Measurements from ENCODE around the gene AKR1A1.
A peak's percentile ranks its signal among the peaks of the same experiment; 100 is the strongest.

The AKR1A1 gene

DNA sequence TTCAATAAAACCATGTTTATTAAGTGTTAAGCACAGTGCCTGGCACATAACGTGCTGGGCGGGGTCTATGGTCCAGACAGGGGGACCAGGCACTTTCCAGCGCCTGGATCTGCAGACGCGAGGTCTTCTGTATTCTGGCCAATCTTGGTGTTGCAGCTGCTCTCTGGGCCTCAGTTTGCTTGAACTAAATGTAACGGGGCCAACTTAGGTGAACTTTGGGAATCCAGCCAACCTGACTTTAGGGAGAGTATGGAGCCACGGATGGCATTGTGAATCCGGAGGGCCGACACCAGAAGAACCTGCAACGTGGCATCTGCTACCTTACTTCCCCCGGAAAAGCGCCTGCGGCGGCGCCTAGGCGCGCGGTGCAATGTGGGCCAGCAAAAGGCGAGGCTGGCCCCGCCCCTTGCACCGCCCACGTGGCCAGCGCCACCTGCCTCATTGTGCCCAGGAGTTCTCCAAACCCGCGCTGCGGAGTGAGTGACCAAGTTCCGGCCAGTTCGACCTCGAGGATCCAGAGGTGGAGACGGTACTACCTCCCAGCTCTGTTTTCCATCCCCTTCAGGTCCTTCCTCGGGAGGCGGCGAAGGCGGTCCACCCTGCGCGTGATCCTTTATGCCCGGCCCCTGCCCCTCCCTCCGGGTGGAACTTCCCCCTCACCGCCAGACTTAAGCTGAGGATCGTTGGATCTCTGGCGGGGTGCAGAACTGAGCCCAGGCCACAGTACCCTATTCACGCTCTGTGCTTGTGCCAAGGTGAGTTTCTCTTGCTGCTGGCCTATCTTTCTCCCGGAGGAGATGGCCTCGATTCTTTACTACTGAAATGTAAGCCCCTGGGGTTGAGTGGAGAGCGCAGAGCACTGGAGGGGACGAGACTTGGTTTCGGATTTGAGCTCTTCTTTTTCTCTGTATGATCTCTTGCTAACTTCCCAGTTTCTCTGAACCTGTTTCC lies at the start of gene AKR1A1:
TSS of gene AKR1A1 (plus strand) at position 426 of the 951 bp plus-strand sequence. CDS start 10,969 bp downstream, outside the sequence.
- Histone ChIP-seq H3K4me3 (ENCODE audit: low read length) (peak within 1 kb of the TSS; percentile 92), H3K9me3 (ENCODE audit: control insufficient read depth, low read length) (no peaks in the 10 kb centered on the region), H3K4me1 (ENCODE audit: control insufficient read depth, insufficient read depth, low read length) (peaks cover 8% of the 10 kb centered on the region), H3K27me3 (replicated peaks; ENCODE audit: control insufficient read depth, insufficient read depth, low read length) (no peaks in the 10 kb centered on the region), H3K9ac (ENCODE audit: low read length) (peak within 1 kb of the TSS; percentile 92), H3K36me3 (ENCODE audit: control insufficient read depth, insufficient read depth, low read length, severe bottlenecking) (no peaks in the 10 kb centered on the region)
- peak; percentile 92 for DNase-seq (ENCODE audit: low read depth)

DNA sequence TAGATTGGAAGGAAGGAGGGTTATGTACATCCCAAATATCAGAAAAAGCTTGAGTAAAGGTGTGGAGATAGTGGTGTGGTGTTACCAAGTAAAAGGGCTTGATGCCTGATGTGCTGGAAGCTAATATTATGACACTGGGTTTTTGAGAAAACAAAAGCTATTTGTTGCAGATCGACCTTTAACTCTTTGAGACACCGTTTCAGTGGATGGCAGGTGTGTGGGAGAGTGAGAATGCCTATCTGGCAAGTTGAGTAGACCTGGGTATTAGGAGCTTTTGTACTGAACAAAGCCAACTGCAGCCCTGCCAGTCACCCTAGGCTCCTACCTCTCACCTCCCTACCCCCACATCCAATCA lies 49.1 kb upstream of the AKR1A1 start:
- DNase-seq (ENCODE audit: low read depth) = no peak
- no peak overlapping the region for H3K4me3 ChIP-seq (ENCODE audit: low read length)
- no peaks in the 10 kb centered on the region for H3K36me3 ChIP-seq (ENCODE audit: control insufficient read depth, insufficient read depth, low read length, severe bottlenecking)
- H3K27me3 ChIP-seq (replicated peaks; ENCODE audit: control insufficient read depth, insufficient read depth, low read length) = no peaks in the 10 kb centered on the region
- no peak overlapping the region for H3K9ac ChIP-seq (ENCODE audit: low read length)
- peaks cover 10% of the 10 kb centered on the region for H3K4me1 ChIP-seq (ENCODE audit: control insufficient read depth, insufficient read depth, low read length)
- no peaks in the 10 kb centered on the region for H3K9me3 ChIP-seq (ENCODE audit: control insufficient read depth, low read length)

DNA sequence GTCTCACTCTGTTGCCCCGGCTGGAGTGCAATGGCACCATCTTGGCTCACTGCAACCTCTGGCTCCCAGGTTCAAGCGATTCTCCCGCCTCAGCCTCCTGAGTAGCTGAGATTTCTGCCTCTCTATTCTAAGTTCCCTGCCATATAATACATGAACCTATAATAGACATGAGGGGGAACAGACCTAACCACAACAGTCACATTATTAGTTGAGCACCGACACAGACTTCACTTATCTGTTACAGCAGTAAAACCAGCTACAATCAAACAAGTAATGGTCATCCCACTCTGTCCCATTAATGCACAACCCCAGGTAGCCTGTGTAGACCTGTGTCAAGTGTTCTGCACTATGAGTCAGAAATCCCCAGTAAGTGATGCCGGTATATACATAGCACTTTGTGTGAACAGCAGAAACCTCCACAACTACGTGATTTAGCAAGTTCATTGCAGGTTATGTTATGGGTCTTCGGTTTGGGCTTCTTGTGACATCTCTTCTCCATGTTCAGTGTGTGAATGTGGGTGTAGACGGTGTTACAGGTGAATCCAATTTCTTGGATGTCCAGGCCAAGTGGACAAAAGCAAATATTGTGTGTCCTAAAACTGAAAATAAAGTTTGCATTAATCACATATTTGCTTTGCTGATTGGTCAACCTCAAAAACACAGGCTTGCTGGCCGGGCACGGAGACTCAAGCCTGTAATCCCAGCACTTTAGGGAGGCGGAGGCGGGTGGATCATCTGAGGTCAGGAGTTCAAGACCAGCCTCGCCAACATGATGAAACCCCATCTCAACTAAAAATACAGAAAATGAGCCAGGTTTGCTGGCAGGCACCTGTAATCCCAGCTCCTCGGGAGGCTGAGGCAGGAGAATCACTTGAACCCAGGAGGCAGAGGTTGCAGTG lies 46.9 kb upstream of the AKR1A1 start:
- Histone ChIP-seq H3K27me3 (replicated peaks; ENCODE audit: control insufficient read depth, insufficient read depth, low read length) (no peaks in the 10 kb centered on the region), H3K9ac (ENCODE audit: low read length) (no peak overlapping the region), H3K4me3 (ENCODE audit: low read length) (no peak overlapping the region), H3K36me3 (ENCODE audit: control insufficient read depth, insufficient read depth, low read length, severe bottlenecking) (peaks cover 10% of the 10 kb centered on the region), H3K4me1 (ENCODE audit: control insufficient read depth, insufficient read depth, low read length) (peaks cover 10% of the 10 kb centered on the region), H3K9me3 (ENCODE audit: control insufficient read depth, low read length) (no peaks in the 10 kb centered on the region)
- no peak for DNase-seq (ENCODE audit: low read depth)

DNA sequence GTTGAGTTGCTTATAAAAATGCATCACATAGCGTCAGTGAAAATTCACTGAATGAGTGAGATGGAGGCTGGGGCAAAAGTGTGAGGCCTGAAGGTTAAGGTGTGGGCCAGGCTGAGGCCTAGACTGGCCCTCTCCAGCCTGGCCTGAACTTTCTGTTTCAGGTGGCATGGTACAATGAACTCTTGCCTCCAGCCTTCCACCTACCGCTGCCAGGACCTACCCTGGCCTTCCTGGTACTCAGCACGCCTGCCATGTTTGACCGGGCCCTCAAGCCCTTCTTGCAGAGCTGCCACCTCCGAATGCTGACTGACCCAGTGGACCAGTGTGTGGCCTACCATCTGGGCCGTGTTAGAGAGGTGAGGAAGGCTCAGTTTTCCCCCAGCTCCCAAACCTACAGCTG lies 43.4 kb upstream of the AKR1A1 start:
- no peaks in the 10 kb centered on the region for H3K27me3 ChIP-seq (replicated peaks; ENCODE audit: control insufficient read depth, insufficient read depth, low read length)
- H3K36me3 ChIP-seq (ENCODE audit: control insufficient read depth, insufficient read depth, low read length, severe bottlenecking) = peaks cover 43% of the 10 kb centered on the region
- DNase-seq (ENCODE audit: low read depth) = no peak
- H3K4me1 ChIP-seq (ENCODE audit: control insufficient read depth, insufficient read depth, low read length) = no peaks in the 10 kb centered on the region
- H3K9me3 ChIP-seq (ENCODE audit: control insufficient read depth, low read length) = no peaks in the 10 kb centered on the region
- H3K4me3 ChIP-seq (ENCODE audit: low read length) = no peak overlapping the region
- no peak overlapping the region for H3K9ac ChIP-seq (ENCODE audit: low read length)

DNA sequence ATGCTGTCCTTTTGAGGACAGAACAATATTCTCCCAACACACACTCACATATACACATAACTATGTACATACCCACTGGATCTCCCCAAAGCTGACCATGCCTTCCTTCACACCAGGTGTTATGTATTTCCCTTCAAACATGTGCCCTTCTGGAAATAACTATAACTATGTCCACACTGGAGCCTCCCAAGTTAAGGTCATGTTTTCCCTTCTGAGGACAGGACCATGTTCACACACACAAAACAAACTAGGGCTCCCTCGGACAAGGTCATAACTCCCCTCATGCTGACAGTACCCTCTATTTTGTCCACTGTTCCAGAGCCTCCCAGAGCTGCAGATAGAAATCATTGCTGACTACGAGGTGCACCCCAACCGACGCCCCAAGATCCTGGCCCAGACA lies 42.7 kb upstream of the AKR1A1 start:
- Histone ChIP-seq H3K9me3 (ENCODE audit: control insufficient read depth, low read length) (no peaks in the 10 kb centered on the region), H3K27me3 (replicated peaks; ENCODE audit: control insufficient read depth, insufficient read depth, low read length) (no peaks in the 10 kb centered on the region), H3K36me3 (ENCODE audit: control insufficient read depth, insufficient read depth, low read length, severe bottlenecking) (peaks cover 50% of the 10 kb centered on the region), H3K4me3 (ENCODE audit: low read length) (no peak overlapping the region), H3K9ac (ENCODE audit: low read length) (peak overlapping the region; percentile 13), H3K4me1 (ENCODE audit: control insufficient read depth, insufficient read depth, low read length) (no peaks in the 10 kb centered on the region)
- no peak for DNase-seq (ENCODE audit: low read depth)

DNA sequence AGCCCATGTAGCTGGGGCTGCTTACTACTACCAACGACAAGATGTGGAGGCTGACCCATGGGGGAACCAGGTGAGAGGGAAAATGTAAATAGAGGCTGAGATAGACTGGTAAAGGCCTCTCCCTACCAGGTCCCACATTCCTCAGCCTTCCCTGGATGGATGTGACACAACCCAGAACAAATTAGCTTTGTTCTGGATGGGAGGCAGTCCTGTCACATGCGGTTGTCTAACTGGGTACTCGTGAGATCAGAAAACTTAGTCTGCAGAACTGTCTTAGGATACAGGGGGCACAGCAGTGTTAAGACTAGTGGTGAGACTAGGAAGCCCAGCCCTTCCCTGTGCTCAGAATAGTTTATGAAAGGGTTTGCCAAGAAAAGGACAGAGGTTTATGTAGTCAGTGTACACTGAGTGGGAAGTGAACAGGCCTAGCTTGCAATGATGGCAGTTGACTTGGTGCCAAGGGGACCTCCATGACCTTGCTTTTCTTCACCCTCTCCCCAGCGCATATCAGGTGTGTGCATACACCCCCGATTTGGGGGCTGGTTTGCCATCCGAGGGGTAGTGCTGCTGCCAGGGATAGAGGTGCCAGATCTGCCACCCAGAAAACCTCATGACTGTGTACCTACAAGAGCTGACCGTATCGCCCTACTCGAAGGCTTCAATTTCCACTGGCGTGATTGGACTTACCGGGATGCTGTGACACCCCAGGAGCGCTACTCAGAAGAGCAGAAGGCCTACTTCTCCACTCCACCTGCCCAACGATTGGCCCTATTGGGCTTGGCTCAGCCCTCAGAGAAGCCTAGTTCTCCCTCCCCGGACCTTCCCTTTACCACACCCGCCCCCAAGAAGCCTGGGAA lies 42.1 kb upstream of the AKR1A1 start:
- Histone ChIP-seq H3K9me3 (ENCODE audit: control insufficient read depth, low read length) (no peaks in the 10 kb centered on the region), H3K4me1 (ENCODE audit: control insufficient read depth, insufficient read depth, low read length) (no peaks in the 10 kb centered on the region), H3K27me3 (replicated peaks; ENCODE audit: control insufficient read depth, insufficient read depth, low read length) (no peaks in the 10 kb centered on the region), H3K36me3 (ENCODE audit: control insufficient read depth, insufficient read depth, low read length, severe bottlenecking) (peaks cover 56% of the 10 kb centered on the region), H3K4me3 (ENCODE audit: low read length) (no peak overlapping the region), H3K9ac (ENCODE audit: low read length) (peak overlapping the region; percentile 13)
- no peak for DNase-seq (ENCODE audit: low read depth)

DNA sequence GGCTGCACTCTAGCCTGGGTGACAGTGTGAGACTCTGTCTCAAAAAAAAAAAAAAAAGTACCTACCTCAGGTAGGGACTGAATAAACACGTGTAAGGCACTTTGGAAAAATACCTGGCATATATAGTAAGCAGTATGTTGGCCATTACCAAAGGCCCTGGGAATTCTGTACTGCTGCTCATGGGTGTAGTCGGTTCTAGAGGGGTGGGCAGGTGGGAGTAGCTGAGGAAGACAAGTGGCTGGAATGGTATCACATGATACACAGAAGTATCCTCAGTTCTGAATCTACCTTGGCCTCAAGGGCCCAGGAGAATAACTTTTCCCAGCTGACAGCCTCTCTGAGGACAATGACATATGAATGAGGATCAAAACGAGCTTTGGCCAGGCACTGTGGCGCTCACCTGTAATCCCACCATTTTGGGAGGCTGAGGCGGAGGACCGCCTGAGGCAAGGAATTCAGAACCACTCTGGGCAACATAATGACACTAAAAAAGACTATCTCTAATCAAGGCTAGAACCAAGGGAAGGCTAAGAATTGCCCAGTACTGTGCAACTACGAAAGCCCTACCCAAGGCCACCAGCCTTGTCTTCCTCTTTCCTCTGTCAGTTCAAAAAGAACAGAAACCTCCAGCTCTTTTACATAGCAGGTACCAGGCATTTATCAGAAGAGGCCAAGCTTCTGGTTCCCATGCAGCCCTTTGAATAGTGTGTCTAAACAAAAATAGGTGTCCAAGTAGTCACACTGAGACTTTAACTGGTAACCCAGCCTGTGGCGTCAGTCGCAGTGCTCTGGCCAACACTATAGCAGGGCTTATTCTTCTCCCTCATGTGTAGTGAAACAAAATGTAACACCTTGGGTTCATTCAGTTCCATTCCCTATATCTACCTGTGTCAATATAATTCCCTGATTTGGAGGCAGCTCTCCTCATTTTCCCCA lies 40.3 kb upstream of the AKR1A1 start:
- H3K9ac ChIP-seq (ENCODE audit: low read length) = no peak overlapping the region
- H3K27me3 ChIP-seq (replicated peaks; ENCODE audit: control insufficient read depth, insufficient read depth, low read length) = no peaks in the 10 kb centered on the region
- peaks cover 74% of the 10 kb centered on the region for H3K36me3 ChIP-seq (ENCODE audit: control insufficient read depth, insufficient read depth, low read length, severe bottlenecking)
- H3K9me3 ChIP-seq (ENCODE audit: control insufficient read depth, low read length) = no peaks in the 10 kb centered on the region
- no peak for DNase-seq (ENCODE audit: low read depth)
- H3K4me1 ChIP-seq (ENCODE audit: control insufficient read depth, insufficient read depth, low read length) = no peaks in the 10 kb centered on the region
- no peak overlapping the region for H3K4me3 ChIP-seq (ENCODE audit: low read length)

DNA sequence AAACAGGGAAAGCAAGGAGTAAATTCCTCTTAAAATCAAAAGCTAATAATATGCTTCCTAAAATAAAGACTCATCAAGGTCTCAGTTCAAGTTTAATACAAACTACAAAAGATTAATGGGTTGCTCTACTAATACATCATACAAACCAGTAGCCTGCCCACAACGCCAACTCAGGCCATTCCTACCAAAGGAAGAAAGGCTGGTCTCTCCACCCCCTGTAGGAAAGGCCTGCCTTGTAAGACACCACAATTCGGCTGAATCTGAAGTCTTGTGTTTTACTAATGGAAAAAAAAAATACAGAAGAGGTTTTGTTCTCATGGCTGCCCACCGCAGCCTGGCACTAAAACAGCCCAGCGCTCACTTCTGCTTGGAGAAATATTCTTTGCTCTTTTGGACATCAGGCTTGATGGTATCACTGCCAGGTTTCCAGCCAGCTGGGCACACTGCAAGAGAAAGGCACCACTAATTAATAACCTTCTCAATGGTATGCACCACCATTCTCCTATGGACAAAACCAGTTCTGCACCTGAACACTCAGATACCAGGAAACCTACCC lies 39.6 kb upstream of the AKR1A1 start:
- DNase-seq (ENCODE audit: low read depth) = no peak

DNA sequence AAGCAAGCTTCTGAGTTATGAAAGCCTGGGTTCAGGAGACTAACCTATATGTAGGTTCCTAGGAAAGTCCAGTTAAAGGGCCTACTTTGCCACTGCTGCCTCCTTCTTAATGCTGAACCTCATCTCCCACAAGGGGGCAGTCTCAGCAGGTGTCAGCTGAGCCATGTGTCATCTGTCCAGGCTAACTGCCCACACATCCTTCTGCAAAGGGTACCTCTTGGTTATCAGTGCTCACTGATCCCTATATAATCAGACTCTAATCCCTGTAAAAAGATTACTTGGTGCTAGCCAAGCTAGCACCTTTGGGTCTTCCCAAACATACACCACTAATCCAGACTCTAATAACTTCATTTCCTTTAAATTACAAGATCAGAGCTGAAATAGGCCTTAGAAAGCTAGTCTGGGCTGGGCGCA lies 38.0 kb upstream of the AKR1A1 start:
- Histone ChIP-seq H3K27me3 (replicated peaks; ENCODE audit: control insufficient read depth, insufficient read depth, low read length) (no peaks in the 10 kb centered on the region), H3K36me3 (ENCODE audit: control insufficient read depth, insufficient read depth, low read length, severe bottlenecking) (peaks cover 96% of the 10 kb centered on the region), H3K9me3 (ENCODE audit: control insufficient read depth, low read length) (no peaks in the 10 kb centered on the region), H3K9ac (ENCODE audit: low read length) (no peak overlapping the region), H3K4me1 (ENCODE audit: control insufficient read depth, insufficient read depth, low read length) (peaks cover 4% of the 10 kb centered on the region), H3K4me3 (ENCODE audit: low read length) (no peak overlapping the region)
- peak; percentile 76 for DNase-seq (ENCODE audit: low read depth)

More for the DNA sequence above, 39.6 kb upstream of the AKR1A1 start:
- Histone ChIP-seq H3K9ac (ENCODE audit: low read length) (no peak overlapping the region), H3K4me3 (ENCODE audit: low read length) (no peak overlapping the region), H3K4me1 (ENCODE audit: control insufficient read depth, insufficient read depth, low read length) (peaks cover 2% of the 10 kb centered on the region), H3K9me3 (ENCODE audit: control insufficient read depth, low read length) (no peaks in the 10 kb centered on the region), H3K36me3 (ENCODE audit: control insufficient read depth, insufficient read depth, low read length, severe bottlenecking) (peaks cover 80% of the 10 kb centered on the region), H3K27me3 (replicated peaks; ENCODE audit: control insufficient read depth, insufficient read depth, low read length) (no peaks in the 10 kb centered on the region)
